ENCODE measurements around the gene QPCTL. TPM values are rescaled to one million over a fixed set of nuclear protein-coding genes. Genes with fewer than 3 reads are reported as not detected.

QPCTL gene
- total and polyA plus RNA-seq, 2 of the 13 experiments (the other 11 are each of a cell fraction or from before 2014, with no cell fraction given) = 16.0 to 19.1 TPM

DNA sequence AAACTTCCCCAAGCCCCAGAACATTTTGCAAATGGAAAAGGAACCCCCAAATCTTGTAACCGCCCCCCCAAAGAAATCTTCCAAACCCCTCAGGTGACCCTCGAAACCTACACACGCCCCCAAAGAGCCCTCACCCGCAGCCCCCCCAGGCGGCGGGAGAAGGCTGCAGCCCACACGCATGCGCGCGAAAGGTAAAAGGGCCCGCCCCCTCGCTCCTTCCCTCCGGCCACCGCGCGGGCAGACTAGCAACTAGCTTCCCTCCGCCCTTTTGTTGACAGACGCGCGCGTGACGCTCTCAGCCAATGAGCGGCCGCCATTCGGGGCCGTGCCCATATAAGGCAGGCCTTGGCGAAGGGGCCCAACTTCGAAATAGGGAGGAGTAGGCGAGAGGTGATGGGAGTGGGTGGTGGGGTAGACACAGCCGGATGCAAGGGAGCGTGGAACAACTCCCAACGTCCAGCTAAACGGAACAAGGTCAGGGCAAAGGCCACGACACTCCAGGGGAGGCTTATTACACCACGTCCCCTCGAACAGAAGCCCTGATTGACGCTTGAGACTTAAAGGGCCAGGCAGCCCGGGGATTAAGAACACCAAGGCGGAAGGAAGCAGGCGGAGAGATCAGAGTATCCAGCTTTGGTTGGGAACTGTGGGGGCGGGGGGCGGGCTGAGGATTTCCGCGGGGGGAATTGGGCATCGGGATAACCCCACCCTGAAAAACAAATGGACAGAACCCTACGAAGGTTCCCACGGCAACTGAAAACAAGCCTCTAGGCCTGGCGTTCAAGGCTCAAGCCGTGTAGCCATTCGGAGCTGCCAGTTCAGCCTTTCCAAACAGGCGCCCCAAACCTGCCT, 24.9 kb downstream of the QPCTL start (continued):
- TF ChIP-seq SP1 (IDR thresholded peaks at IDR 0.05) (no peak), SP1 (CRISPR knock-in tag; IDR thresholded peaks at IDR 0.05) (peak; percentile 53), ZNF256 (CRISPR knock-in tag; conservative IDR thresholded peaks at IDR 0.05) (0 out of 2 replicates have a peak, but pooled peaks have one; percentile 28), ZZZ3 (CRISPR knock-in tag; IDR thresholded peaks at IDR 0.05; ENCODE audit: borderline replicate concordance) (no peak), JARID2 (CRISPR knock-in tag; IDR thresholded peaks at IDR 0.05; ENCODE audit: insufficient replicate concordance) (no peak), MBNL3 (CRISPR knock-in tag; conservative IDR thresholded peaks at IDR 0.05) (no peak), FOXK1 (CRISPR knock-in tag; IDR thresholded peaks at IDR 0.05; ENCODE audit: borderline replicate concordance, low read depth) (peak; percentile 93), CENPT (CRISPR knock-in tag; IDR thresholded peaks at IDR 0.05; ENCODE audit: low read depth) (no peak), ZNF766 (CRISPR knock-in tag; IDR thresholded peaks at IDR 0.05; ENCODE audit: borderline replicate concordance) (no peak; the same call in 1 of the 2 replicates), SMAD1 (CRISPR knock-in tag; IDR thresholded peaks at IDR 0.05; ENCODE audit: borderline replicate concordance, low read depth) (no peak; the same call in 1 of the 2 replicates), HES4 (CRISPR knock-in tag; IDR thresholded peaks at IDR 0.05; ENCODE audit: borderline replicate concordance) (no peak; the same call in 1 of the 2 replicates), ZNF136 (CRISPR knock-in tag; IDR thresholded peaks at IDR 0.05; ENCODE audit: low read depth) (0 out of 2 replicates have a peak, but pooled peaks have one; percentile 34), KLF11 (CRISPR knock-in tag; IDR thresholded peaks at IDR 0.05) (no peak; the same call in 1 of the 2 replicates), CCDC6 (CRISPR knock-in tag; IDR thresholded peaks at IDR 0.05) (peak; percentile 88; the same call in 1 of the 2 replicates), ADNP (CRISPR knock-in tag; IDR thresholded peaks at IDR 0.05) (no peak), SPEN (CRISPR knock-in tag; IDR thresholded peaks at IDR 0.05; ENCODE audit: low read depth) (peak; percentile 78), GLI4 (CRISPR knock-in tag; IDR thresholded peaks at IDR 0.05; ENCODE audit: borderline replicate concordance) (no peak), JUN (CRISPR knock-in tag; IDR thresholded peaks at IDR 0.05) (peak; percentile 59; the same call in 1 of the 2 replicates), KDM6A (CRISPR knock-in tag; IDR thresholded peaks at IDR 0.05; ENCODE audit: low read depth) (peak; percentile 76), NCOA2 (CRISPR knock-in tag; IDR thresholded peaks at IDR 0.05) (peak; percentile 62; the same call in 1 of the 2 replicates), MED1 (CRISPR knock-in tag; IDR thresholded peaks at IDR 0.05) (peak; percentile 95), TMF1 (CRISPR knock-in tag; IDR thresholded peaks at IDR 0.05; ENCODE audit: low read depth) (0 out of 2 replicates have a peak, but pooled peaks have one; percentile 31)
- TF ChIP-seq, protein P1, sequence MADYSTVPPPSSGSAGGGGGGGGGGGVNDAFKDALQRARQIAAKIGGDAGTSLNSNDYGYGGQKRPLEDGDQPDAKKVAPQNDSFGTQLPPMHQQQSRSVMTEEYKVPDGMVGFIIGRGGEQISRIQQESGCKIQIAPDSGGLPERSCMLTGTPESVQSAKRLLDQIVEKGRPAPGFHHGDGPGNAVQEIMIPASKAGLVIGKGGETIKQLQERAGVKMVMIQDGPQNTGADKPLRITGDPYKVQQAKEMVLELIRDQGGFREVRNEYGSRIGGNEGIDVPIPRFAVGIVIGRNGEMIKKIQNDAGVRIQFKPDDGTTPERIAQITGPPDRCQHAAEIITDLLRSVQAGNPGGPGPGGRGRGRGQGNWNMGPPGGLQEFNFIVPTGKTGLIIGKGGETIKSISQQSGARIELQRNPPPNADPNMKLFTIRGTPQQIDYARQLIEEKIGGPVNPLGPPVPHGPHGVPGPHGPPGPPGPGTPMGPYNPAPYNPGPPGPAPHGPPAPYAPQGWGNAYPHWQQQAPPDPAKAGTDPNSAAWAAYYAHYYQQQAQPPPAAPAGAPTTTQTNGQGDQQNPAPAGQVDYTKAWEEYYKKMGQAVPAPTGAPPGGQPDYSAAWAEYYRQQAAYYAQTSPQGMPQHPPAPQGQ (CRISPR knock-in tag; IDR thresholded peaks at IDR 0.05; ENCODE audit: borderline replicate concordance) = 0 out of 2 replicates have a peak, but pooled peaks have one; percentile 30
- TF ChIP-seq, protein P2, sequence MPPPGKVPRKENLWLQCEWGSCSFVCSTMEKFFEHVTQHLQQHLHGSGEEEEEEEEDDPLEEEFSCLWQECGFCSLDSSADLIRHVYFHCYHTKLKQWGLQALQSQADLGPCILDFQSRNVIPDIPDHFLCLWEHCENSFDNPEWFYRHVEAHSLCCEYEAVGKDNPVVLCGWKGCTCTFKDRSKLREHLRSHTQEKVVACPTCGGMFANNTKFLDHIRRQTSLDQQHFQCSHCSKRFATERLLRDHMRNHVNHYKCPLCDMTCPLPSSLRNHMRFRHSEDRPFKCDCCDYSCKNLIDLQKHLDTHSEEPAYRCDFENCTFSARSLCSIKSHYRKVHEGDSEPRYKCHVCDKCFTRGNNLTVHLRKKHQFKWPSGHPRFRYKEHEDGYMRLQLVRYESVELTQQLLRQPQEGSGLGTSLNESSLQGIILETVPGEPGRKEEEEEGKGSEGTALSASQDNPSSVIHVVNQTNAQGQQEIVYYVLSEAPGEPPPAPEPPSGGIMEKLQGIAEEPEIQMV (CRISPR knock-in tag; IDR thresholded peaks at IDR 0.05; ENCODE audit: low read depth) = 0 out of 2 replicates have a peak, but pooled peaks have one; percentile 29
- TF ChIP-seq, protein P3, sequence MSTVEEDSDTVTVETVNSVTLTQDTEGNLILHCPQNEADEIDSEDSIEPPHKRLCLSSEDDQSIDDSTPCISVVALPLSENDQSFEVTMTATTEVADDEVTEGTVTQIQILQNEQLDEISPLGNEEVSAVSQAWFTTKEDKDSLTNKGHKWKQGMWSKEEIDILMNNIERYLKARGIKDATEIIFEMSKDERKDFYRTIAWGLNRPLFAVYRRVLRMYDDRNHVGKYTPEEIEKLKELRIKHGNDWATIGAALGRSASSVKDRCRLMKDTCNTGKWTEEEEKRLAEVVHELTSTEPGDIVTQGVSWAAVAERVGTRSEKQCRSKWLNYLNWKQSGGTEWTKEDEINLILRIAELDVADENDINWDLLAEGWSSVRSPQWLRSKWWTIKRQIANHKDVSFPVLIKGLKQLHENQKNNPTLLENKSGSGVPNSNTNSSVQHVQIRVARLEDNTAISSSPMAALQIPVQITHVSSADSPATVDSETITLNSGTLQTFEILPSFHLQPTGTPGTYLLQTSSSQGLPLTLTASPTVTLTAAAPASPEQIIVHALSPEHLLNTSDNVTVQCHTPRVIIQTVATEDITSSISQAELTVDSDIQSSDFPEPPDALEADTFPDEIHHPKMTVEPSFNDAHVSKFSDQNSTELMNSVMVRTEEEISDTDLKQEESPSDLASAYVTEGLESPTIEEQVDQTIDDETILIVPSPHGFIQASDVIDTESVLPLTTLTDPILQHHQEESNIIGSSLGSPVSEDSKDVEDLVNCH (CRISPR knock-in tag; IDR thresholded peaks at IDR 0.05) = no peak
